Left renal cortex interstitium (tissue), 4 donors: ENCODE measurements around the gene MOB1A. TPM values are rescaled to one million over a fixed set of nuclear protein-coding genes. Genes with fewer than 3 reads are reported as not detected.

Experiments used
- DNase-seq, 4 donors: peaks; one replicate each; pipeline ENCODE4 v3.0.0-alpha.2; 2013; ENCODE audit warnings: low read depth in 4 of 4, low spot score in 2 of 4, missing footprints in 1 of 4
- polyA plus RNA-seq, 4 donors: library from polyadenylated mRNA; unstranded; fragments of 120-200 nt; gene quantifications; one replicate each; pipeline ENCODE4 v1.2.1, GENCODE V29; 2013; ENCODE audit not compliant: insufficient read length in 4 of 4

Gene MOB1A
- polyA plus RNA-seq, 4 donors: 90.0 to 101 (median 97.4) TPM

DNA sequence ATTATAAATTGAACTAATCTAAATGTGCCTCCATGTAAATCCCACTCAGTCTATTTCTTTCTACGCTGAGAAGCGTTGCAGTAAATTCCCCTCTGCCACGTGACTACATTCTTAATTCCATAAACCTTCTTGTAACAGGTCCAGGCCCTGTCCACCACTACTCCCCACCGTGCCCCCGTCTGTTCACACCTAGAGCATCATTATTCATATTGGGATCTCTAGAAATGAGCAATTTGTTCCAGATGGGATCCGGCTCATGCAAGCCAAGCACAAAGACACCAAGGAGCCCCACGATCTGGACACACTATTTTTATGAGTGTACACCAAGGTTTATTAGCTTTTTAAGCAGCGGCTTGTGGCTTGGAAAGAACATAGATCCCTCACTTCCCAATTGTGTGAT is 69.1 kb downstream of the MOB1A start:
- DNase-seq: no peak

- DNase-seq: no peak
Measured at GRCh38 chr2:74107071-74107470, 71.6 kb downstream of the MOB1A start.

GRCh38 chr2:74105413-74105812 is 73.3 kb downstream of the MOB1A start:
- no peak for DNase-seq

DNA sequence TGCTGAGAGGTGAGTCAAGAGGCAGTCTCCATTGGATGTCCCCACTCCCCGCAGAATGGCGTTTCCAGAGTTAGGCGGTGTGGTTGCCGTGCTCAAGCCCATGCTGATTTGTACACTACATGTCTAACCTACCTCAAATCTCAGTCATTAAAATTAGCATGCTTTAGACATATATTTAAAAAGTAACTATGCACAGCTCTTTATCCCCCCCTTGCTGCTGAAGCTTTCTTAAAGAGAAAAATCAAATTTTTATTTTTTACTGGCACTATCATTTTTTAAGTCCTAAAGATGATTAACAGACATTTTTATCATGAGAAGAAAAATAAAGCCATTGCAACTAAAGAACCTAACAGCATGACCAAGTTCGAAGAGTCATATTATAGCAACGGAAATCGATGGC is 73.8 kb downstream of the MOB1A start:
- DNase-seq: no peak

GRCh38 chr2:74103763-74104162 is 74.9 kb downstream of the MOB1A start:
- no peak for DNase-seq

Other genes with a start within 250 kb of the MOB1A start
- gene TET3, start 194.0 kb downstream of the MOB1A start, polyA plus RNA-seq: 10 to 100 TPM; 19.3 to 26.9 (median 22.0) TPM
- gene BOLA3, start 31.0 kb downstream of the MOB1A start, polyA plus RNA-seq: 10 to 100 TPM; 24.2 to 39.4 (median 28.0) TPM
- gene MTHFD2, start 19.7 kb upstream of the MOB1A start, polyA plus RNA-seq: 10 to 100 TPM; 23.3 to 30.1 (median 26.9) TPM
- 1 to 10 TPM; 1.8 to 4.6 (median 3.1) TPM for gene SLC4A5, start 164.5 kb upstream of the MOB1A start, polyA plus RNA-seq
- gene DCTN1, start 201.4 kb upstream of the MOB1A start, polyA plus RNA-seq: 100 to 1,000 TPM; 134 to 178 (median 153) TPM
- 1 to 10 TPM; 5.6 to 8.7 (median 8.2) TPM for gene C2orf81, start 242.7 kb upstream of the MOB1A start, polyA plus RNA-seq
- 10 to 100 TPM; 38.4 to 46.7 (median 40.8) TPM for gene WDR54, start 242.9 kb upstream of the MOB1A start, polyA plus RNA-seq